Cortex of kidney (tissue), 1 donor: Measurements from ENCODE around the gene PRKN.

Experiments
- DNase-seq: peaks from one replicate; lab custom pipeline; 2025; lab: John Stamatoyannopoulos, UW

The PRKN gene

GRCh38 chr6:162238675-162239074 lies 488.9 kb downstream of the PRKN start:
- DNase-seq, result no peak

- no peak for DNase-seq
These were observed 490.2 kb downstream of the PRKN start for GRCh38 chr6:162237331-162237730.

GRCh38 chr6:162234631-162235030 lies 492.9 kb downstream of the PRKN start:
- DNase-seq, result no peak

- DNase-seq, result no peak
These were observed 497.3 kb downstream of the PRKN start for GRCh38 chr6:162230147-162230752.

DNA sequence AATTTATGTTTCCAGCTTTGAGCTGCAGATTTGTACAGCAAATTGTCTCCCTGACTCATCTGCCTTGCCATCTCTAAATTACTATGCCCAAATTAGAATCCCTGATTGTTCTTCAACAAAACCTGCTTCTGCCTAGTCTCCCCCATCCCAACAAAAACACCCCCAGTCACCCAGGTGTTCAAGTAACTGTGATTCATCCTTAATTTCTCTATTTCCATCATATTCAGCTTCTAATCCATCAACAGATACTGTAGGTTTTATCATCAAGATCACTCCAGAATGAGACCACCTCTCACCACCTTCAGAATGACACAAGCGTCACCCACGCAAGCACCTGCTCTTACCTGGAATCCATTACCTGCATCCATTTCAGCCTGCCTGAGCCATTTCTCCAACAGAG lies 498.5 kb downstream of the PRKN start:
- DNase-seq, result no peak

DNA sequence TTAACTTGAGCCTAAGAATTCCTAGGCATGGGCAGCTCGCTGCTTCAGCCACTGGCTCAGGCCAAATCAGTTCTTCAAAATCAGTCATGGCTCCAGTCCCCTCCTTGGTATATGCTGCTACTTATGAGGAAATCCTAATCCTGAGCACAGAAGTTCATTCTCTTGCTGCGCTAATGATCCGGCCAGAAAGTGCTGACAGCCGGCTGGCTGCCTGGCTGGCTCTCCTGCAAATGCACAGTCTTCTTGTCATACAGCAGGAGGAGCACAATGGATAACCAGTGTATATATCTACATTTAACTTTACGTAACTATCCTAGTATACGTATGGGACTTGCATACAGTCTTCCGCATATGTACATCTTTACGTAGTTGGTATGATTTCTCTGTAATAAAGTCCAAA lies 500.8 kb downstream of the PRKN start:
- no peak for DNase-seq

DNA sequence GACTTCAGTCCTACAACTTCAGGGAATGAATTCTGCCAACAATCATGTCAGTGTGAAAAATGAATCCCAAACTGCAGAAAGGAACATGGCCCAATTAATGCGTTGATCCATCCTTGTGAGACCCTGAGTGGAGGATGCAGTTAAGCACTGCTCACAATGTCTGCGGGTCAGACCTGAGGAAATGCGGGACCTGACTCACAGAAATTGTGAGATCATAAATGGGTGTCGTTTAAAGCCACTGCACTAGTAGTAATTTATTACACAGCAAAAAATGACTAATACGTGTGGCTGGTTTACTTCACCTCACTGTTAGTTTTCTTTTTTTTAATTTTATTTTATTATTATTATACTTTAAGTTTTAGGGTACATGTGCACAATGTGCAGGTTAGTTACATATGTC lies 505.0 kb downstream of the PRKN start:
- DNase-seq, result no peak

GRCh38 chr6:162220876-162221275 lies 506.7 kb downstream of the PRKN start:
- DNase-seq, result no peak

DNA sequence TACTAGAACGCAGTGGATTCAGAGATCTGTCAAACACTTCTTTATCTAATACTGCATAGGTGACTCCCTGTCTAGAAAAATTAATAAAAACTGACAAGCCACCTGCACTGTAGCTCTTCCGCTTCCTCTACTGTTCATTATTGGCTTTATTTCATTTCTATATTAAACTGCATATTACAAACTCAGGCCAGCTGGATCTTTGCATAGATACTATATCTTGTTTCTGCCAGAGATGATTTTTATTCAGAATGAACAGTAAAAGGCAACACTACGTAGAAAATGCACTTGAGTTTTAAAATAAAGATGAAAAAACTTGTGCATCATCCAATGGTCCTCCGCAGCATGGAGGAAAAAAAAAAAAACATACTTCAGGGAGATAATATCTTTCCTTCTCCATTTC lies 508.3 kb downstream of the PRKN start:
- no peak for DNase-seq

GRCh38 chr6:162217811-162218493 lies 509.6 kb downstream of the PRKN start:
- DNase-seq, result no peak

DNA sequence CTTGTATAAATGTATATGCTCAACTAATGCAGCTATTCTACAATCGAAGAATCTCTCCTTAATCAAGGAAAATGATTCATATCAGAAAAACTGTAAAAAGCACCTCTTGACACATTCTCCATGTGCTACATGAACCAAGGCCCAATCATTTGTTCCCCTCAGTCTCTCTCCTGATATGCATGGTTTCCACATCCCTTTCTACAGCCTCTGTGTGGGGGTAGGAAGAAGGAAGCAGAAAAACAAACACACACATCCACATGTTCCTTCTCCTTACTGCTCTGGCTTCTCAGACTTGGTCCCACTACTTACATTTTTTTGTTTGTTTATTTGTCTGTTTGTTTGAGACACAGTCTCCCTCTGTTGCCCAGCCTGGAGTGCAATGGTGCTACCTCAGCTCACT lies 510.5 kb downstream of the PRKN start:
- DNase-seq, result no peak

DNA sequence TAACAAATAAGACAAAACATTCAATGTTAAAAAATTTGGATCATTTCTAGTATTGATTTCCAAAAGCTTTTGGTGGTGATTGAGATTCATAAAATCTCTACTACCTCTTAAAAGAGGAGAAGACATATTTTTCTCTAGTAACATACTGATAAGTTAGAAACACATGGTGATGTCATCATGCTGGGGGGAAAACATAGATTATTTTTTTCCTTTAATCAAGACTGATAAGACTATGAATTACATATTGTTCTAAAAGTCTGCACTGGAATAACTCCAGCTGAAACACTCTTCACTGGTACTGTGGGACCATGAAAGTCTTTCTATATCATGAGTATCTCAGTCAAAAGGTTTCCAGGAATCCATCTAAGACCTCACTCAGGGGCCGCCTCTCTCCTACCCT lies 515.8 kb downstream of the PRKN start:
- no peak for DNase-seq

- no peak for DNase-seq
These were observed 516.5 kb downstream of the PRKN start for GRCh38 chr6:162211022-162211421.

- DNase-seq, result no peak
These were observed 524.3 kb downstream of the PRKN start for GRCh38 chr6:162203287-162203686.

GRCh38 chr6:162200945-162201690 lies 526.4 kb downstream of the PRKN start:
- DNase-seq, result no peak

- no peak for DNase-seq
These were observed 527.5 kb downstream of the PRKN start for GRCh38 chr6:162200041-162200440.

- DNase-seq, result no peak
These were observed 528.6 kb downstream of the PRKN start for GRCh38 chr6:162198925-162199324.

GRCh38 chr6:162198076-162198475 lies 529.5 kb downstream of the PRKN start:
- no peak for DNase-seq

DNA sequence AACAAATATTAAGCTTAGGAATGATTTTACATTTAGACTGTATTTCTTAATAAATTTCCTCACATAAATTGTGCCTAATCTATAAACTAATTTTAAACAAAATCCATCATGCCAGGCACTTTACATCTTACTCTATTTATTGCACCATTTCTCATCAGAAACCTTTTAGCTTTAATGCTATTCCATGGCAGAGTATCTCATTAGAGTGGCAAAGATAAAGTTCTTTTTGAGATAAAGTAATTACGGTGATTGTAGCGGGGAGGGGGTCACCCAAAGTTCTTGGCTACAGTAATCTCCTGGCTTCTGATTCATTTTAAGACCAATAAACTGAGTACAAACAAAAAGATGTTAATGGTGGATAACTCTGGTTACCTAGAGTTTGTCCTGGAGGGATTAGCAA lies 532.1 kb downstream of the PRKN start:
- no peak for DNase-seq

- no peak for DNase-seq
These were observed 536.6 kb downstream of the PRKN start for GRCh38 chr6:162190981-162191380.

DNA sequence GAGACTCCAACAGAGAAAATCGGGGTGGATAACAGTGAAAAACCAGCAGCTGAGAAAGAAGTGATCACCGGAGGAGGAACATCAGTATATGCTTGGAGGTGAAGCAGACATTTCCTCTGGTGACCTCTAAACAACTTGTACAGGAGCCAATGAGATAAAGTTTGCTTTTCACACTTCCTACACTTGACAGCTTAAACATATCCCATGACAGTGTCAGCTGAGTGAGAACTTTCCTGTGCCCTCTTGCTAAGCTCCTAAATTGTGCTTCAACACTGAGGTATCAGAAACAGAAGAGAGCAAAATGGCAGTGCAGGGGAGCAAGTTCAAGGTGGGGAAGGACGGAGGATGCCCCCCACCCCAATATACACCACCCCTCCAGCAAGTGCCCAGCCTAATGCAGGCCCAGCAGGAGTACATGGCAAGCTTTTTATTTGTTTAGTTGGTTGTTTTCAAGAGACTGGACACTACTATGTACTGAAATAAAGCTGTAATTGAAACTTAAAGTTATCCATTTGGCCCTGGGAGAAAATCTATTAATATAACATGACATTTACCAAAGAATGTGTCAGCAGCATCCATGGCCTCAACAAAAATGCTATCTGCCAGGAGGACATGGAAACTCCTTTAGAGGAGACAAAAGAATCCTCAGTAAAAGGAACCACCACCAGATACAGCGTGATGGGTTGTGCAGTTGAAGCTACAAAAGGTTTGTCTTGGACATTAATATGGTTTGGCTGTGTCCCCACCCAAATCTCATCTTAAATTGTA lies 540.2 kb downstream of the PRKN start:
- no peak for DNase-seq

DNA sequence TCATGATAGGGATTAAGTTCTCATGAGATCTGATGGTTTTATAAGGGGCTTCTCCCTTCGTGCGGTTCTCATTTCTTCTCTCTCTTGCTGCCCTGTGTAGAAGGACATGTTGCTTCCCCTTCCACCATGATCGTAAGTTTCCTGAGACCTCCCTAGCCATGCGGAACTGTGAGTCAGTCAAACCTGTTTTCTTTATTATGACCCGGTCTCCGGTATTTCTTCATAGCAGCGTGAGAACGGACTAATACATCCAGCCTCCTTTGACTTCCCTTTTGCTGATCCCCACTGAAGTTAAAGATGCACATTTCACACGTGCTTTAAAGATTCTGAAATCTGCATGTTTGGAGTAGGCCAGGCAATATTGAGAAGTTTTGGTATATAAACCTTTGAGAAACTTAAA lies 543.1 kb downstream of the PRKN start:
- DNase-seq, result no peak
